Chondrocyte (in vitro differentiated cells): ENCODE data around the gene SIPA1. TPM values are rescaled to one million over a fixed set of nuclear protein-coding genes. Genes with fewer than 3 reads are reported as not detected.

Source experiments
- DNase-seq: peaks from one replicate; pipeline ENCODE4 v3.0.0; 2021; ENCODE audit warnings: mixed read lengths, low spot score
- H3K27ac Mint-ChIP-seq: one replicate; pipeline ENCODE4 v1.8.0; 2021; ENCODE audit warnings: mild to moderate bottlenecking, moderate library complexity, mixed read lengths; ENCODE audit not compliant: unreplicated experiment
- H3K27me3 Mint-ChIP-seq: 2 replicates; pipeline ENCODE4 v1.8.0; 2021; ENCODE audit warnings: low read depth, mixed read lengths
- H3K36me3 Mint-ChIP-seq: 2 replicates; pipeline ENCODE4 v1.8.0; 2021; ENCODE audit warnings: low read depth, mixed read lengths
- H3K4me1 Mint-ChIP-seq: 2 replicates; pipeline ENCODE4 v1.8.0; 2021; ENCODE audit warnings: low read depth, mild to moderate bottlenecking, mixed read lengths
- H3K4me3 Mint-ChIP-seq: one replicate; pipeline ENCODE4 v1.8.0; 2021; ENCODE audit warnings: mild to moderate bottlenecking, moderate library complexity, mixed read lengths; ENCODE audit not compliant: unreplicated experiment
- H3K9me3 Mint-ChIP-seq: 2 replicates; pipeline ENCODE4 v1.8.0; 2021; ENCODE audit warnings: low read depth, mixed read lengths
- CTCF ChIP-seq: fragments of 200-600 bp; sonication (generic); IDR thresholded peaks from 2 replicates; pipeline ENCODE4 v1.5.0; 2021; ENCODE audit warnings: antibody characterized with exemption, mild to moderate bottlenecking, moderate library complexity
- total RNA-seq: library from RNA; stranded (reverse); gene quantifications from 3 replicates; pipeline ENCODE4 v1.2.1, GENCODE V29; 2021

The SIPA1 gene
- total RNA-seq, 1 donor from 2014 or later = 22.7 TPM

DNA sequence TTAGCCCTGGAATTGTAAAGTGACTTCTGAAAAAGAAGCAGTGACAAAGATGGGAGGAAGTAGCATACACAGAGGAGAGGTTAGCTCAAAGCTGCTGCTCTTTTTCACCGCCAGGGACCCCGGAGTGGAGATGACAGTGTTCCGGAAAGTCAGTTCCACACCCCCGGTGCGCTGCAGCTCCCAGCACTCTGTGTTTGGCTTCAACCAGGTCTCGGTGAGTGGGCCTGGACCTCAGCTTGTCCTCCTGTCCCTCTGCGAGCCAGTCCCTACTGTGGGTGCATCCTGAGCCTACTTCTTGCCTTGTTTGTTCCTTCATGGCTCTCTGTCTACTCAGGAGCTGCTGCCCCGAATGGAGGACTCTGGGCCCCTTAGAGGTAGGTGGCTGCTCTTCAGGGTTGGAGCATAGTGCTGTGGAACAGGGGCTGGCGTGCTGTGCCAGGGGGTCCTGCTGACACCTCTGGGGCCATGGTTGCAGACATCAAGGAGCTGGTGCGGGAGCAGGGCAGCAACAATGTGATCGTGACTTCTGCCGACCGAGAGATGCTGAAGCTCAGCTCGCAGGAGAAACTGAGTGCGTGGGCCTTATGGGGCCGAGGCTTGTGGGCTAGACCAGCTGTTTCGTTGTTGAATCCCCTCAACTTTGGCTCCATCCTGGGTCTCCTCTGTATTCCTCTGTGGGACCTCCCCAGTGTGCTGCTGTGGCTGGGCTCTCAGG, 20.6 kb upstream of the SIPA1 start:
- Mint-ChIP-seq H3K27ac (peak overlapping the region; percentile 94), H3K36me3 (peaks cover 8% of the 10 kb centered on the region)

DNA sequence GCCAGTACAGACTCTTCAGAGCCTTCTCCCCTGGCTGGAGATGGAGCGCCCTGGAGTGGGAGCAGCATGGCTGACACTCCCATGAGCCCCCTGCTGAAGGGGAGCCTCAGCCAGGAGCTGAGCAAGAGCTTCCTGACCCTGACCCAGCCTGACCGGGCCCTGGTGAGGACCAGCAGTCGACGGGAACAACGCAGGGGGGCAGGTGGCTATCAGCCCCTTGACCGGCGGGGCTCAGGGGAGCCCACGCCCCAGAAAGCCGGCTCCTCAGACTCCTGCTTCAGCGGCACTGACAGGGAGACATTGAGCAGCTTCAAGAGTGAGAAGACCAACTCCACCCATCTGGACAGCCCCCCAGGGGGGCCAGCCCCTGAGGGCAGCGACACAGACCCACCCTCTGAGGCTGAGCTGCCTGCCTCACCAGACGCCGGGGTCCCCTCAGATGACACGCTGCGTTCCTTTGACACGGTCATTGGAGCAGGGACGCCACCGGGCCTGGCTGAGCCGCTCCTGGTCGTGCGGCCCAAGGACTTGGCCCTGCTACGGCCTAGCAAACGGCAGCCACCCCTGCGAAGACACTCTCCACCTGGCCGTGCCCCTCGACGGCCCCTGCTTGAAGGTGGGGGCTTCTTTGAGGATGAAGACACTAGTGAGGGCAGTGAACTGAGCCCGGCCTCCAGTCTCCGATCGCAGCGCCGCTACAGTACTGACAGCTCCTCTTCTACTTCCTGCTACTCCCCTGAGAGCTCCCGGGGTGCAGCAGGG, 19.7 kb upstream of the SIPA1 start:
- no peak for TF ChIP-seq CTCF
- H3K4me1 Mint-ChIP-seq = peaks cover 13% of the 10 kb centered on the region
- no peak overlapping the region for H3K27ac Mint-ChIP-seq
- no peaks in the 10 kb centered on the region for H3K27me3 Mint-ChIP-seq
- H3K9me3 Mint-ChIP-seq = no peaks in the 10 kb centered on the region
- no peak for DNase-seq
- H3K36me3 Mint-ChIP-seq = peaks cover 13% of the 10 kb centered on the region
- no peak overlapping the region for H3K4me3 Mint-ChIP-seq

More for the DNA sequence above, 20.6 kb upstream of the SIPA1 start:
- no peak for TF ChIP-seq CTCF
- Mint-ChIP-seq H3K4me3 (peak overlapping the region; percentile 91), H3K4me1 (peaks cover 21% of the 10 kb centered on the region), H3K9me3 (no peaks in the 10 kb centered on the region), H3K27me3 (no peaks in the 10 kb centered on the region)
- no peak for DNase-seq

DNA sequence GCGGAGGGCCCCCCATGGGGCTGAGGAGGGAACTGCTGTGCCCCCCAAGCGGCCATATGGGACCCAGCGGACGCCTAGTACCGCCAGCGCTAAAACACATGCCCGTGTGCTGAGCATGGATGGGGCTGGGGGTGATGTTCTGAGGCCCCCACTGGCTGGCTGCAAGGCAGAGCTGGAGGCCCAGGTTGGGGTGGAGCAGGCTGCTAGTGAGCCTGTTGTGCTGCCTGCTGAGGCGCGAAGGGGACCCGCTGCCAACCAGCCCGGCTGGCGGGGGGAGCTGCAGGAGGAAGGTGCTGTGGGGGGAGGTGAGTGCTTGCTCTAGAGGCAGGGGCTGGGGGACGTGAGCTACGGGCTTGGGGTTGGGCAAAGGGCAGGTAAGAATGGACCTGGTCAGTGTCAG, 19.1 kb upstream of the SIPA1 start:
- Mint-ChIP-seq H3K9me3 (no peaks in the 10 kb centered on the region), H3K27me3 (no peaks in the 10 kb centered on the region), H3K4me1 (peaks cover 11% of the 10 kb centered on the region), H3K4me3 (no peak overlapping the region), H3K27ac (no peak overlapping the region), H3K36me3 (peaks cover 13% of the 10 kb centered on the region)
- no peak for TF ChIP-seq CTCF
- no peak for DNase-seq

DNA sequence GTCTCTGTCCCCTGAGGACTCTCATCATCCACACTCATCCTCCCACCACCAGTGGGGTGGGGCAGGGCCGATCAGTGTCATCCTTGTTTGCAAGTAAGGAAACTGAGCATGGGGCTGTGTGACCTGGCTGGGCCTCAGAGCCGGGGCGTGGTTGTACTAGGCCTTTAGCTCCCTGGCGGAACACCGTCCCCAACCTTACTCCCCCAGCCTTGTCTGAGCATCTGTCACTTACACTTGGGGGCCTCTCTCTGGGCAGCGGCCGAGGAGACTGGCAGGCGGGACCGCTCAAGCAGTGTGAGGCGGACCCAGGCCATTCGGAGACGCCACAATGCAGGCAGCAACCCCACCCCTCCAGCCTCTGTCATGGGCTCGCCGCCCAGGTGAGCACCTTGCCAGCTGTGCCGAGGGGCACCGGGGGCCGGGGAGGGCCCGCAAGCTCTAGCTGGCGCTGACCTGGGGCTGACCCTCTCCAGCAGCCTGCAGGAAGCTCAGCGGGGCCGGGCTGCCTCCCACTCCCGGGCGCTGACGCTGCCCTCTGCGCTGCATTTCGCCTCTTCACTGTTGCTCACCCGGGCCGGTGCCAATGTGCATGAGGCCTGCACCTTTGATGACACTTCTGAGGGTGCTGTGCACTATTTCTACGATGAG, 18.5 kb upstream of the SIPA1 start:
- Mint-ChIP-seq H3K9me3 (no peaks in the 10 kb centered on the region), H3K4me1 (peaks cover 11% of the 10 kb centered on the region), H3K27me3 (no peaks in the 10 kb centered on the region), H3K4me3 (no peak overlapping the region), H3K27ac (no peak overlapping the region), H3K36me3 (peaks cover 15% of the 10 kb centered on the region)
- DNase-seq = no peak
- TF ChIP-seq CTCF = no peak

- TF ChIP-seq CTCF = no peak
- Mint-ChIP-seq H3K4me3 (no peak overlapping the region), H3K27ac (no peak overlapping the region), H3K27me3 (no peaks in the 10 kb centered on the region), H3K36me3 (peaks cover 17% of the 10 kb centered on the region), H3K9me3 (no peaks in the 10 kb centered on the region), H3K4me1 (peaks cover 11% of the 10 kb centered on the region)
- DNase-seq = no peak
Measured at GRCh38 chr11:65620666-65621065, 17.2 kb upstream of the SIPA1 start.
